Adipocyte (in vitro differentiated cells): ENCODE results near the gene PLEKHG4.

Source experiments
- DNase-seq: peaks from one replicate; pipeline ENCODE4 v3.0.0-alpha.2; 2015; ENCODE audit warnings: low read depth
- H3K27me3 ChIP-seq: replicated peaks from 2 replicates; pipeline ENCODE4 v1.7.0; 2013; ENCODE audit warnings: mild to moderate bottlenecking, low read length, moderate library complexity; ENCODE audit not compliant: control insufficient read depth, insufficient read depth
- H3K36me3 ChIP-seq: 2 replicates; pipeline ENCODE4 v1.7.0; 2013; ENCODE audit warnings: low read length, mild to moderate bottlenecking, moderate library complexity; ENCODE audit not compliant: control insufficient read depth, insufficient read depth, severe bottlenecking
- H3K4me1 ChIP-seq: 2 replicates; pipeline ENCODE4 v1.7.0; 2013; ENCODE audit warnings: mild to moderate bottlenecking, low read length, moderate library complexity; ENCODE audit not compliant: control insufficient read depth, insufficient read depth
- H3K4me3 ChIP-seq: 2 replicates; pipeline ENCODE4 v1.7.0; 2013; ENCODE audit warnings: mild to moderate bottlenecking, low read length, moderate library complexity
- H3K9ac ChIP-seq: 2 replicates; pipeline ENCODE4 v1.7.0; 2013; ENCODE audit warnings: mild to moderate bottlenecking, low read length, moderate library complexity
- H3K9me3 ChIP-seq: 2 replicates; pipeline ENCODE4 v1.7.0; 2013; ENCODE audit warnings: mild to moderate bottlenecking, low read length, moderate library complexity; ENCODE audit not compliant: control insufficient read depth

The PLEKHG4 gene

GRCh38 chr16:67256701-67257230 is 22.6 kb upstream of the PLEKHG4 start:
- Histone ChIP-seq H3K4me3 (no peak overlapping the region), H3K9me3 (no peaks in the 10 kb centered on the region), H3K4me1 (peaks cover 19% of the 10 kb centered on the region), H3K27me3 (no peaks in the 10 kb centered on the region), H3K36me3 (no peaks in the 10 kb centered on the region), H3K9ac (no peak overlapping the region)
- DNase-seq = no peak

- no peaks in the 10 kb centered on the region for H3K36me3 ChIP-seq
Measured at GRCh38 chr16:67257486-67258160, 21.7 kb upstream of the PLEKHG4 start.

GRCh38 chr16:67258161-67258835 is 21.0 kb upstream of the PLEKHG4 start:
- H3K4me3 ChIP-seq = no peak overlapping the region
- H3K27me3 ChIP-seq = no peaks in the 10 kb centered on the region
- H3K36me3 ChIP-seq = no peaks in the 10 kb centered on the region
- H3K4me1 ChIP-seq = peaks cover 14% of the 10 kb centered on the region
- no peak overlapping the region for H3K9ac ChIP-seq
- H3K9me3 ChIP-seq = no peaks in the 10 kb centered on the region
- DNase-seq = no peak

More at GRCh38 chr16:67257486-67258160, 21.7 kb upstream of the PLEKHG4 start:
- Histone ChIP-seq H3K9ac (no peak overlapping the region), H3K9me3 (no peaks in the 10 kb centered on the region), H3K27me3 (no peaks in the 10 kb centered on the region), H3K4me1 (peaks cover 16% of the 10 kb centered on the region), H3K4me3 (no peak overlapping the region)
- no peak for DNase-seq

- no peak for DNase-seq
- H3K4me3 ChIP-seq = no peak overlapping the region
- H3K9ac ChIP-seq = no peak overlapping the region
- no peaks in the 10 kb centered on the region for H3K27me3 ChIP-seq
- H3K4me1 ChIP-seq = peaks cover 18% of the 10 kb centered on the region
- no peaks in the 10 kb centered on the region for H3K9me3 ChIP-seq
- H3K36me3 ChIP-seq = no peaks in the 10 kb centered on the region
Measured at GRCh38 chr16:67259705-67260104, 19.6 kb upstream of the PLEKHG4 start.

GRCh38 chr16:67260426-67261063 is 18.8 kb upstream of the PLEKHG4 start:
- Histone ChIP-seq H3K9ac (no peak overlapping the region), H3K9me3 (no peaks in the 10 kb centered on the region), H3K4me1 (peaks cover 22% of the 10 kb centered on the region), H3K4me3 (no peak overlapping the region), H3K36me3 (no peaks in the 10 kb centered on the region), H3K27me3 (no peaks in the 10 kb centered on the region)
- peak; percentile 80 for DNase-seq

- H3K4me1 ChIP-seq = peaks cover 23% of the 10 kb centered on the region
- H3K36me3 ChIP-seq = no peaks in the 10 kb centered on the region
- H3K4me3 ChIP-seq = no peak overlapping the region
- H3K9ac ChIP-seq = no peak overlapping the region
- H3K9me3 ChIP-seq = no peaks in the 10 kb centered on the region
- DNase-seq = no peak
- H3K27me3 ChIP-seq = no peaks in the 10 kb centered on the region
Measured at GRCh38 chr16:67263201-67263600, 16.1 kb upstream of the PLEKHG4 start.

GRCh38 chr16:67264277-67264676 is 15.1 kb upstream of the PLEKHG4 start:
- no peak for DNase-seq
- Histone ChIP-seq H3K9me3 (no peaks in the 10 kb centered on the region), H3K4me1 (peaks cover 29% of the 10 kb centered on the region), H3K4me3 (no peak overlapping the region), H3K9ac (no peak overlapping the region), H3K27me3 (no peaks in the 10 kb centered on the region), H3K36me3 (no peaks in the 10 kb centered on the region)

GRCh38 chr16:67264866-67265265 is 14.5 kb upstream of the PLEKHG4 start:
- DNase-seq = no peak
- no peak overlapping the region for H3K4me3 ChIP-seq
- no peaks in the 10 kb centered on the region for H3K27me3 ChIP-seq
- H3K9ac ChIP-seq = no peak overlapping the region
- no peaks in the 10 kb centered on the region for H3K9me3 ChIP-seq
- H3K4me1 ChIP-seq = peaks cover 35% of the 10 kb centered on the region
- H3K36me3 ChIP-seq = no peaks in the 10 kb centered on the region

- no peak for DNase-seq
- Histone ChIP-seq H3K9me3 (no peaks in the 10 kb centered on the region), H3K4me3 (no peak overlapping the region), H3K27me3 (no peaks in the 10 kb centered on the region), H3K9ac (no peak overlapping the region), H3K36me3 (no peaks in the 10 kb centered on the region), H3K4me1 (peaks cover 34% of the 10 kb centered on the region)
Measured at GRCh38 chr16:67265834-67266233, 13.5 kb upstream of the PLEKHG4 start.

- H3K4me3 ChIP-seq = no peak overlapping the region
- no peaks in the 10 kb centered on the region for H3K27me3 ChIP-seq
- no peaks in the 10 kb centered on the region for H3K9me3 ChIP-seq
- peak overlapping the region; percentile 23 for H3K9ac ChIP-seq
- peak; percentile 84 for DNase-seq
- H3K4me1 ChIP-seq = peaks cover 32% of the 10 kb centered on the region
- H3K36me3 ChIP-seq = no peaks in the 10 kb centered on the region
Measured at GRCh38 chr16:67268136-67268579, 11.2 kb upstream of the PLEKHG4 start.

- Histone ChIP-seq H3K9me3 (no peaks in the 10 kb centered on the region), H3K4me1 (peaks cover 27% of the 10 kb centered on the region), H3K27me3 (no peaks in the 10 kb centered on the region), H3K36me3 (no peaks in the 10 kb centered on the region), H3K4me3 (no peak overlapping the region), H3K9ac (peak overlapping the region; percentile 62)
- no peak for DNase-seq
Measured at GRCh38 chr16:67269766-67270165, 9.6 kb upstream of the PLEKHG4 start.
